Calu3 (cell line): ENCODE data around the gene NUP214. TPM values are rescaled to one million over a fixed set of nuclear protein-coding genes. Genes with fewer than 3 reads are reported as not detected.

Experiments used
- BruUV-seq: library from RNA; stranded (reverse); fragments of 400-500 nt; replicated peaks from 2 replicates; lab custom pipeline; 2021; lab: Mats Ljungman, UMichigan
- CTCF ChIA-PET: fragments of 300-600 bp; sonication (Branson Sonifier 250); formaldehyde crosslinking; loops from one replicate; lab custom pipeline; 2022; ENCODE audit warnings: antibody characterized with exemption; lab: Charles Lee
- DNase-seq: peaks from one replicate; pipeline ENCODE4 v3.0.0; 2022
- H3K27ac Mint-ChIP-seq: one replicate; pipeline ENCODE4 v1.8.0; 2022; ENCODE audit warnings: mixed read lengths; ENCODE audit not compliant: unreplicated experiment
- H3K27me3 Mint-ChIP-seq: one replicate; pipeline ENCODE4 v1.8.0; 2022; ENCODE audit warnings: mixed read lengths; ENCODE audit not compliant: unreplicated experiment
- H3K36me3 Mint-ChIP-seq: one replicate; pipeline ENCODE4 v1.8.0; 2022; ENCODE audit warnings: mild to moderate bottlenecking, moderate library complexity, mixed read lengths; ENCODE audit not compliant: insufficient read depth, unreplicated experiment
- H3K4me1 Mint-ChIP-seq: one replicate; pipeline ENCODE4 v1.8.0; 2022; ENCODE audit warnings: mild to moderate bottlenecking, low read depth, mixed read lengths; ENCODE audit not compliant: unreplicated experiment
- H3K4me3 Mint-ChIP-seq: one replicate; pipeline ENCODE4 v1.8.0; 2022; ENCODE audit warnings: mild to moderate bottlenecking, low read depth, moderate library complexity, mixed read lengths; ENCODE audit not compliant: unreplicated experiment
- H3K9me3 Mint-ChIP-seq: one replicate; pipeline ENCODE4 v1.8.0; 2022; ENCODE audit warnings: low read depth, mixed read lengths; ENCODE audit not compliant: unreplicated experiment
- CTCF ChIP-seq: fragments of 200-600 bp; IDR thresholded peaks from one replicate; pipeline ENCODE4 v1.8.0; 2022; ENCODE audit warnings: antibody characterized with exemption; ENCODE audit not compliant: unreplicated experiment
- intact Hi-C: fragments of 100-400 bp; cut with micrococcal nuclease; formaldehyde crosslinking; loops from one replicate; pipeline ENCODE4 v1.10.0; 2022; ENCODE audit not compliant: unreplicated experiment
- total RNA-seq: library from RNA; stranded (reverse); gene quantifications from 2 replicates; pipeline ENCODE4 v1.2.3, GENCODE V29; 2022

Gene NUP214
- total RNA-seq, 1 experiment from 2014 or later, result 50.0 TPM

- no peaks in the 10 kb centered on the region for H3K27me3 Mint-ChIP-seq
- no peak for TF ChIP-seq CTCF
- no TSS peak for BruUV-seq
- no peak for DNase-seq
- no peak overlapping the region for H3K27ac Mint-ChIP-seq
- CTCF ChIA-PET, result interaction anchor here (0.6 kb wide), 1 partner anchor 16 kb away, joined by 3 read pairs; no protein-coding TSS in a partner anchor
- H3K36me3 Mint-ChIP-seq, result peaks cover 5% of the 10 kb centered on the region
- intact Hi-C loops, result no loop called here
- no peaks in the 10 kb centered on the region for H3K4me1 Mint-ChIP-seq
- no peak overlapping the region for H3K4me3 Mint-ChIP-seq
- no peaks in the 10 kb centered on the region for H3K9me3 Mint-ChIP-seq
Observed at GRCh38 chr9:131105952-131106351, 19.4 kb upstream of the NUP214 start.

GRCh38 chr9:131107760-131108159, 17.6 kb upstream of the NUP214 start:
- H3K27ac Mint-ChIP-seq, result no peak overlapping the region
- no peaks in the 10 kb centered on the region for H3K4me1 Mint-ChIP-seq
- no TSS peak for BruUV-seq
- CTCF ChIA-PET, result interaction anchor here (0.7 kb wide), 1 partner anchor 340 kb away, joined by 15 read pairs; no protein-coding TSS in a partner anchor
- TF ChIP-seq CTCF, result no peak
- peaks cover 5% of the 10 kb centered on the region for H3K36me3 Mint-ChIP-seq
- H3K4me3 Mint-ChIP-seq, result no peak overlapping the region
- no peak for DNase-seq
- intact Hi-C loops, result no loop called here
- H3K27me3 Mint-ChIP-seq, result no peaks in the 10 kb centered on the region
- no peaks in the 10 kb centered on the region for H3K9me3 Mint-ChIP-seq

GRCh38 chr9:131111186-131111853, 14.1 kb upstream of the NUP214 start:
- Mint-ChIP-seq H3K27me3 (no peaks in the 10 kb centered on the region), H3K27ac (no peak overlapping the region), H3K36me3 (peaks cover 4% of the 10 kb centered on the region), H3K4me3 (no peak overlapping the region), H3K4me1 (no peaks in the 10 kb centered on the region), H3K9me3 (no peaks in the 10 kb centered on the region)
- no peak for DNase-seq
- intact Hi-C loops, result no loop called here
- TF ChIP-seq CTCF, result no peak
- CTCF ChIA-PET, result interaction anchor here (0.7 kb wide), 1 partner anchor 640 kb away, joined by 3 read pairs; no protein-coding TSS in a partner anchor
- no TSS peak for BruUV-seq

- intact Hi-C loops, result no loop called here
- no peak overlapping the region for H3K27ac Mint-ChIP-seq
- CTCF ChIA-PET, result interaction anchor here (0.6 kb wide), 1 partner anchor 168 kb away, joined by 4 read pairs; no protein-coding TSS in a partner anchor
- no peak for TF ChIP-seq CTCF
- no peak overlapping the region for H3K4me3 Mint-ChIP-seq
- H3K4me1 Mint-ChIP-seq, result no peaks in the 10 kb centered on the region
- no peaks in the 10 kb centered on the region for H3K36me3 Mint-ChIP-seq
- no TSS peak for BruUV-seq
- H3K9me3 Mint-ChIP-seq, result no peaks in the 10 kb centered on the region
- DNase-seq, result no peak
- H3K27me3 Mint-ChIP-seq, result no peaks in the 10 kb centered on the region
Observed at GRCh38 chr9:131111854-131112311, 13.5 kb upstream of the NUP214 start.
